H9 (cell line): ENCODE measurements around the gene COX5A. TPM values are rescaled to one million over a fixed set of nuclear protein-coding genes. Genes with fewer than 3 reads are reported as not detected.

ENCODE experiments used
- DNase-seq: peaks from one replicate; pipeline ENCODE4 v3.0.0-alpha.2; 2017
- H2AFZ ChIP-seq: one replicate; pipeline ENCODE4 v1.6.1; 2013; ENCODE audit warnings: mild to moderate bottlenecking, low read length, control low read depth, moderate library complexity
- H2AK5ac ChIP-seq: 2 replicates; pipeline ENCODE4 v1.6.1; 2013; ENCODE audit warnings: low read length, control low read depth, mixed read lengths; ENCODE audit not compliant: insufficient read length
- H2BK120ac ChIP-seq: one replicate; pipeline ENCODE4 v1.6.1; 2013; ENCODE audit warnings: low read depth, mild to moderate bottlenecking, low read length, control low read depth, inconsistent platforms; ENCODE audit not compliant: poor library complexity, severe bottlenecking
- H2BK12ac ChIP-seq: 2 replicates; pipeline ENCODE4 v1.6.1; 2013; ENCODE audit warnings: low read length, control low read depth, mixed read lengths, low read depth; ENCODE audit not compliant: insufficient read length
- H2BK15ac ChIP-seq: 2 replicates; pipeline ENCODE4 v1.6.1; 2013; ENCODE audit warnings: low read depth, low read length, control low read depth
- H2BK20ac ChIP-seq: one replicate; pipeline ENCODE4 v1.6.1; 2013; ENCODE audit warnings: low read depth, mild to moderate bottlenecking, low read length, control low read depth, inconsistent platforms; ENCODE audit not compliant: poor library complexity, severe bottlenecking
- H2BK5ac ChIP-seq: 2 replicates; pipeline ENCODE4 v1.6.1; 2013; ENCODE audit warnings: low read length, control low read depth, mixed read lengths; ENCODE audit not compliant: insufficient read length
- H3K14ac ChIP-seq: 2 replicates; pipeline ENCODE4 v1.6.1; 2013; ENCODE audit warnings: low read length, control low read depth; ENCODE audit not compliant: insufficient read depth
- H3K18ac ChIP-seq: 2 replicates; pipeline ENCODE4 v1.6.1; 2013; ENCODE audit warnings: low read depth, mild to moderate bottlenecking, mixed read lengths, low read length, control low read depth; ENCODE audit not compliant: insufficient read length
- H3K23ac ChIP-seq: 2 replicates; pipeline ENCODE4 v1.6.1; 2013; ENCODE audit warnings: low read length, control low read depth, mixed read lengths, low read depth; ENCODE audit not compliant: insufficient read length
- H3K23me2 ChIP-seq: 2 replicates; pipeline ENCODE4 v1.6.1; 2013; ENCODE audit warnings: low read depth, mild to moderate bottlenecking, mixed read lengths, low read length, control low read depth; ENCODE audit not compliant: insufficient read length, poor library complexity, severe bottlenecking
- H3K27ac ChIP-seq: 2 replicates; pipeline ENCODE4 v1.5.1; 2013; ENCODE audit warnings: low read length, control low read depth, mixed read lengths, low read depth; ENCODE audit not compliant: insufficient read length
- H3K27me3 ChIP-seq: 2 replicates; pipeline ENCODE4 v1.6.1; 2013; ENCODE audit warnings: low read length, control low read depth, inconsistent platforms; ENCODE audit not compliant: insufficient read depth
- H3K4ac ChIP-seq: 2 replicates; pipeline ENCODE4 v1.6.1; 2013; ENCODE audit warnings: low read depth, mild to moderate bottlenecking, control low read depth, inconsistent platforms, low read length, moderate library complexity
- H3K4me1 ChIP-seq: 2 replicates; pipeline ENCODE4 v1.6.1; 2013; ENCODE audit warnings: low read length, control low read depth, inconsistent platforms; ENCODE audit not compliant: insufficient read depth
- H3K4me2 ChIP-seq: 2 replicates; pipeline ENCODE4 v1.6.1; 2013; ENCODE audit warnings: low read length, control low read depth, mixed read lengths; ENCODE audit not compliant: insufficient read length, insufficient read depth
- H3K56ac ChIP-seq: 2 replicates; pipeline ENCODE4 v1.6.1; 2013; ENCODE audit warnings: low read depth, mild to moderate bottlenecking, mixed read lengths, low read length, control low read depth; ENCODE audit not compliant: insufficient read length
- H3K79me1 ChIP-seq: 2 replicates; pipeline ENCODE4 v1.6.1; 2013; ENCODE audit warnings: low read depth, mild to moderate bottlenecking, moderate library complexity, low read length, control low read depth, inconsistent platforms; ENCODE audit not compliant: insufficient read depth, poor library complexity, severe bottlenecking
- H3K79me2 ChIP-seq: 2 replicates; pipeline ENCODE4 v1.6.1; 2013; ENCODE audit warnings: low read length, control low read depth, inconsistent platforms; ENCODE audit not compliant: insufficient read depth
- H3K9ac ChIP-seq: 2 replicates; pipeline ENCODE4 v1.6.1; 2013; ENCODE audit warnings: low read length, control low read depth, mixed read lengths; ENCODE audit not compliant: insufficient read length; ENCODE audit errors: extremely low read depth
- H3K9me3 ChIP-seq: one replicate; pipeline ENCODE4 v1.6.1; 2013; ENCODE audit warnings: low read depth, low read length, inconsistent platforms; ENCODE audit not compliant: control insufficient read depth
- H3T11ph ChIP-seq: one replicate; pipeline ENCODE4 v1.6.1; 2013; ENCODE audit warnings: mild to moderate bottlenecking, low read length, control low read depth, inconsistent platforms
- H4K20me1 ChIP-seq: one replicate; pipeline ENCODE4 v1.6.1; 2013; ENCODE audit not compliant: control insufficient read depth, insufficient read length, insufficient read depth
- H4K5ac ChIP-seq: 2 replicates; pipeline ENCODE4 v1.6.1; 2013; ENCODE audit warnings: low read depth, mild to moderate bottlenecking, mixed read lengths, low read length, control low read depth; ENCODE audit not compliant: insufficient read length
- H4K8ac ChIP-seq: replicated peaks from 2 replicates; pipeline ENCODE4 v1.6.1; 2013; ENCODE audit warnings: low read length, control low read depth, mixed read lengths, low read depth; ENCODE audit not compliant: insufficient read length
- H4K91ac ChIP-seq: 2 replicates; pipeline ENCODE4 v1.6.1; 2013; ENCODE audit warnings: low read depth, mild to moderate bottlenecking, moderate library complexity, mixed read lengths, low read length, control low read depth; ENCODE audit not compliant: insufficient read length
- H3K27ac Mint-ChIP-seq, 3 experiments: 2 replicates in 2 of 3; 3 replicates in 1 of 3; pipeline ENCODE4 v1.8.0; 2020 to 2021; ENCODE audit warnings: mixed read lengths in 3 of 3, mild to moderate bottlenecking in 1 of 3, moderate library complexity in 1 of 3
- H3K27me3 Mint-ChIP-seq: 2 replicates; pipeline ENCODE4 v1.8.0; 2021; ENCODE audit warnings: low read depth, mild to moderate bottlenecking, moderate library complexity, mixed read lengths
- H3K36me3 Mint-ChIP-seq, 3 experiments: 2 replicates in 2 of 3; 3 replicates in 1 of 3; pipeline ENCODE4 v1.8.0; 2020 to 2021; ENCODE audit warnings: low read depth in 3 of 3, mixed read lengths in 3 of 3; ENCODE audit not compliant: insufficient read depth in 1 of 3
- H3K4me1 Mint-ChIP-seq, 2 experiments: 2 replicates each; pipeline ENCODE4 v1.8.0; 2020; ENCODE audit warnings: mixed read lengths in 2 of 2
- H3K4me3 Mint-ChIP-seq, 2 experiments: 2 replicates in 1 of 2; 3 replicates in 1 of 2; pipeline ENCODE4 v1.8.0; 2020 to 2021; ENCODE audit warnings: mild to moderate bottlenecking in 2 of 2, mixed read lengths in 2 of 2, moderate library complexity in 1 of 2
- H3K9me3 Mint-ChIP-seq, 2 experiments: 2 replicates in 1 of 2; 3 replicates in 1 of 2; pipeline ENCODE4 v1.8.0; 2020; ENCODE audit warnings: mild to moderate bottlenecking in 2 of 2, mixed read lengths in 2 of 2, moderate library complexity in 1 of 2
- CTCF ChIP-seq: fragments of 200-600 bp; sonication (generic); conservative IDR thresholded peaks from 3 replicates; pipeline ENCODE4 v1.8.0; 2021; ENCODE audit warnings: antibody characterized with exemption, mild to moderate bottlenecking
- WGBS: extraction: QIAGEN DNeasy Blood & Tissue Kit; methylation state at CpG from one replicate; pipeline ENCODE4 v1.1.7; 2013; ENCODE audit warnings: missing lambda C conversion rate, low lambda C conversion rate, mixed read lengths; ENCODE audit not compliant: insufficient read length; ENCODE audit errors: extremely low coverage; 5-methylcytosine and 5-hydroxymethylcytosine counted together
- total RNA-seq: library from RNA; stranded (reverse); gene quantifications from 2 replicates; pipeline ENCODE4 v1.2.1, GENCODE V29; 2021

The COX5A gene
- total RNA-seq, 1 experiment from 2014 or later: 331 TPM

GRCh38 chr15:74902295-74903075, 35.4 kb downstream of the COX5A start:
- no peaks in the 10 kb centered on the region for H3K79me1 ChIP-seq
- no peak overlapping the region for H3K56ac ChIP-seq
- no CpG with 5 or more reads among the region's 4 CpGs for WGBS
- H3K4me2 ChIP-seq: no peak overlapping the region
- no peak overlapping the region for H3K14ac ChIP-seq
- peaks cover 32 to 68% (median 48%) of the 10 kb centered on the region in 3 experiments for H3K36me3 Mint-ChIP-seq
- DNase-seq: no peak
- peak overlapping the region in 1 of 3 experiments; percentile 83; a peak in 1 of 7 replicates for H3K27ac Mint-ChIP-seq
- TF ChIP-seq CTCF: no peak
- no peaks in the 10 kb centered on the region for H3K9me3 ChIP-seq
- no peak overlapping the region for H2AFZ ChIP-seq
- H2BK12ac ChIP-seq: no peak overlapping the region
- H3K9ac ChIP-seq: no peak overlapping the region
- no peak overlapping the region for H3K18ac ChIP-seq
- no peaks in the 10 kb centered on the region for H3K9me3 Mint-ChIP-seq
- H4K91ac ChIP-seq: no peak overlapping the region
- H3K4ac ChIP-seq: no peak overlapping the region
- no peak overlapping the region for H3T11ph ChIP-seq
- H3K23ac ChIP-seq: no peak overlapping the region
- no peaks in the 10 kb centered on the region for H3K27me3 ChIP-seq
- no peak overlapping the region for H4K5ac ChIP-seq
- no peaks in the 10 kb centered on the region for H3K79me2 ChIP-seq
- H3K4me1 ChIP-seq: no peaks in the 10 kb centered on the region
- H2BK15ac ChIP-seq: no peak overlapping the region
- no peaks in the 10 kb centered on the region for H3K27me3 Mint-ChIP-seq
- peaks cover 16 to 17% of the 10 kb centered on the region in 2 experiments for H3K4me1 Mint-ChIP-seq
- peaks cover 9% of the 10 kb centered on the region for H3K23me2 ChIP-seq
- no peak overlapping the region for H2BK20ac ChIP-seq
- no peaks in the 10 kb centered on the region for H4K20me1 ChIP-seq
- H3K4me3 Mint-ChIP-seq: no peak overlapping the region; a peak in 1 of 5 replicates
- H3K27ac ChIP-seq: no peak overlapping the region
- H2BK120ac ChIP-seq: no peak overlapping the region
- no peak overlapping the region for H2AK5ac ChIP-seq
- H2BK5ac ChIP-seq: no peak overlapping the region
- H4K8ac ChIP-seq: no peak overlapping the region
